NCI-H2081 (cell line): ENCODE results near the gene LARP4B.

ENCODE experiments used
- DNase-seq, 2 experiments: peaks; one replicate each; lab custom pipeline; 2025; lab: John Stamatoyannopoulos, UW

LARP4B gene

DNA sequence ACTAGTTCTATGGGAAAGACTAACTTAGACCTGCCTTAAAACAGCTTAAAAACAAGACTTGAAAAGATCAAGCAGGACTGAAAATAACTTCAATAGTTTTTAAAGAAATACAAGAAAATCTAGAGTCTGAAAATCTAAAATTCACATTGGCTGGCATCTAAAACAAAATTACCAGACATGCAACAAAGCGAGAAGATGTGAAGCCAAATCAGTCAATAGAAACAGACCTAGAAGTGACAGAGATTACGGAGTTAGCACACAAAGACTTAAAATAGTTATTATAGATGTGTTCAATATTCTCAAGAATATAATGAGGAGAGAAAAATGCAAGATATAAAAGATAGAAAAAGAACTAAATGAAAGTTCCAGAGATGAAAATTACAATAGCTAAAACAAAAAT, 163.7 kb downstream of the LARP4B start:
- DNase-seq, result no peak

DNA sequence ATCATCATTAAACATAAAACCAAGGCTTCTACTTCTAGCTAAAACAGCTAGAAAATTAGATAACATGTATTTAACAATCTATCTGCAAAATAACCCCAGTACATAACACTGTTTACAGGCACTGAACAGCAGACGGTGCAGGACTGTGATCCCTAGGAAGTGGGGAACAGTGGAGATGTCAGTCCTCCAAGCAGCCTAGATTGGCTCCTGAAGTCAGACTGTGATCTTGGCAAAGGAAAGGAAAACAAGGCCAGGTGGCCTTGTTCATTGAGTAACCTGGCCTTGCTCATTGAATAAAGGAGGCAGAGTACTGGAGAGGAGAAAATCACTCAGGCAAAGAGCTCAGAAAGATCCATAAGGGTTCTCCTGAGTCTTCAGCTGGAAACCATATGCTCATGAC, 164.3 kb downstream of the LARP4B start:
- DNase-seq, result no peak

- no peak for DNase-seq
Measured at GRCh38 chr10:761376-761775, 170.1 kb downstream of the LARP4B start.

DNA sequence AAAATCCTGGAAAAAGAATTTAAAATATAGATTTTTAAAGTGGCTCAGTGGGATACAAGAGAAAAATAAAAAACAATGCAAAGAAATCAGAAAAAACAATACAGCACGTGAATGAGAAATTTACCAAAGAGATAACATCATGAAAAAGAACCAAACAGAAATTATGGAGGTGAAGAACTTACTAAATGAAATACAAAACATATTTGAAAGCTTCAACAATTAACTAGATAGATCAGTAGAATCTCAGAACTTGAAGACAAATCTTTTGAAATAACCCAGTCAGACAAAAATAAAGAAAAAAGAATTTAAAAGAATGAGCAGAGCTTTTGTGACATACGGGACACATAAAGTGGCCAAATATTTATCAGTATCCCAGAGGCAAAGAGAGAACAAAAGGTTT, 170.9 kb downstream of the LARP4B start:
- no peak for DNase-seq

- no peak for DNase-seq
Measured at GRCh38 chr10:759898-760477, 171.5 kb downstream of the LARP4B start.
